Measurements from ENCODE around the gene AIG1.

- no peak for TF ChIP-seq GATA2 (IDR thresholded peaks at IDR 0.05; ENCODE audit: low read depth, low read length)
- TF ChIP-seq GATA3 (IDR thresholded peaks at IDR 0.05; ENCODE audit: low read depth, low read length), result no peak
Measured at GRCh38 chr6:143068001-143068400, 7.3 kb downstream of the AIG1 start.
